ENCODE data around the gene C3orf20. TPM values are rescaled to one million over a fixed set of nuclear protein-coding genes. Genes with fewer than 3 reads are reported as not detected.

Gene C3orf20
- total RNA-seq, 4 donors from 2014 or later = 0.29 TPM; not detected in 3

DNA sequence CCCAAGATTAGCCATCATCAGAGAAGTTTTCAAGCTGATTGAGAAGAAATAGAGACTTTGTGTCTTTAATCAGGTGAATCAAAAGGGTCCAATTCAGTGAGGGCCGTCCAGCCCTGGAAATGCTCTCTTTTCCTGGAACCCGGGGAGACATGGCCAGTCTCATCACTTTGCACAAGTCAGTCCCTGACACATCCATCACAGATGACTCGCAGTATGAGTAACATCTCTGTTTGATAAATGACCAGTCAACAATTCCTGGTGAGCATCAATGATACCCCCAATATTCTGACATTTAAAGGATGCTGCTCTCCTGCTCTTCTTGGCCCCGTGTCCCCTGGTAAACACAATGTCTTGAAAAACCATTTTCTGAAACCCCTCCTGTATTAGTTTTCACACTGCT, 26.7 kb downstream of the C3orf20 start:
- Histone ChIP-seq H3K4me1 (no peaks in the 10 kb centered on the region), H3K27ac (no peak overlapping the region), H3K9me3 (no peaks in the 10 kb centered on the region), H3K27me3 (no peaks in the 10 kb centered on the region), H3K36me3 (no peaks in the 10 kb centered on the region), H3K4me3 (replicated peaks in 1 of 3) (no peak overlapping the region)
- TF ChIP-seq POLR2A (IDR thresholded peaks at IDR 0.05) = no peak
- TF ChIP-seq, protein P1, sequence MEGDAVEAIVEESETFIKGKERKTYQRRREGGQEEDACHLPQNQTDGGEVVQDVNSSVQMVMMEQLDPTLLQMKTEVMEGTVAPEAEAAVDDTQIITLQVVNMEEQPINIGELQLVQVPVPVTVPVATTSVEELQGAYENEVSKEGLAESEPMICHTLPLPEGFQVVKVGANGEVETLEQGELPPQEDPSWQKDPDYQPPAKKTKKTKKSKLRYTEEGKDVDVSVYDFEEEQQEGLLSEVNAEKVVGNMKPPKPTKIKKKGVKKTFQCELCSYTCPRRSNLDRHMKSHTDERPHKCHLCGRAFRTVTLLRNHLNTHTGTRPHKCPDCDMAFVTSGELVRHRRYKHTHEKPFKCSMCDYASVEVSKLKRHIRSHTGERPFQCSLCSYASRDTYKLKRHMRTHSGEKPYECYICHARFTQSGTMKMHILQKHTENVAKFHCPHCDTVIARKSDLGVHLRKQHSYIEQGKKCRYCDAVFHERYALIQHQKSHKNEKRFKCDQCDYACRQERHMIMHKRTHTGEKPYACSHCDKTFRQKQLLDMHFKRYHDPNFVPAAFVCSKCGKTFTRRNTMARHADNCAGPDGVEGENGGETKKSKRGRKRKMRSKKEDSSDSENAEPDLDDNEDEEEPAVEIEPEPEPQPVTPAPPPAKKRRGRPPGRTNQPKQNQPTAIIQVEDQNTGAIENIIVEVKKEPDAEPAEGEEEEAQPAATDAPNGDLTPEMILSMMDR (IDR thresholded peaks at IDR 0.05) = no peak
- intact Hi-C loops (cut with DNase I) = no loop called here
- WGBS, 2 donors = 91 to 94% methylated on average over 4 of the region's 4 CpGs
- DNase-seq = no peak

DNA sequence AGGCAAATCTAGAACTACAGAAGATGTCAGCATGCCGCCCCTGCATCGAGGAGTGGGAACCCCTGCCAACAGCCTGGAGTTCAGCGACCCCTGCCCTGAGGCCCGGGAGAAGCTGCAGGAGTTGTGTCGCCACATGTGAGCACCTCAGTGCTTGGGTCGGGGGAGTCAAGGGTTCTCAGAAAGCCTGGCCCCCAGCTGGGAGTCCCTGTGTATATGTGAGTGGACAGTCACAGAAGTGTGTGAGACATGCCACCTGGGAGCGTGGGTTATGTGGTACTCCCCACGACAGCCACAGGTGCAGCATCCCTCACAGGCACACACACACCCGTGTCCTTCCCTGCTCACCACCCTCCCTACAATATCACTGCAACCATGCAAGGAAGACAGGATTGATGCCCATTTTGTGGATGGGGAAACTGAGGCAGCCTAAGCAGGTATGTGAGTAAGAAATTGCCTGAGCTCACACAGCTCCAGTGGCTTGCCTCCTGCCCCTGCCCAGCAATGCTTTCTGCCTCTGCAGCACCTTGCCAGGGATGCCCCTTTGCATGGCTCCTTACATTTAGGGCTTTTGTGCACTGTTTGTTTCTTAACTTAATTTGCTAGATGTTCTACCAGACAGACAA, 28.3 kb downstream of the C3orf20 start:
- TF ChIP-seq POLR2A (IDR thresholded peaks at IDR 0.05) = no peak
- Histone ChIP-seq H3K9me3 (no peaks in the 10 kb centered on the region), H3K36me3 (no peaks in the 10 kb centered on the region), H3K27ac (no peak overlapping the region), H3K27me3 (no peaks in the 10 kb centered on the region), H3K4me3 (replicated peaks in 1 of 3) (no peak overlapping the region), H3K4me1 (no peaks in the 10 kb centered on the region)
- 90 to 96% methylated on average over 9 of the region's 9 CpGs for WGBS, 2 donors
- intact Hi-C loops (cut with DNase I) = no loop called here
- DNase-seq = no peak

DNA sequence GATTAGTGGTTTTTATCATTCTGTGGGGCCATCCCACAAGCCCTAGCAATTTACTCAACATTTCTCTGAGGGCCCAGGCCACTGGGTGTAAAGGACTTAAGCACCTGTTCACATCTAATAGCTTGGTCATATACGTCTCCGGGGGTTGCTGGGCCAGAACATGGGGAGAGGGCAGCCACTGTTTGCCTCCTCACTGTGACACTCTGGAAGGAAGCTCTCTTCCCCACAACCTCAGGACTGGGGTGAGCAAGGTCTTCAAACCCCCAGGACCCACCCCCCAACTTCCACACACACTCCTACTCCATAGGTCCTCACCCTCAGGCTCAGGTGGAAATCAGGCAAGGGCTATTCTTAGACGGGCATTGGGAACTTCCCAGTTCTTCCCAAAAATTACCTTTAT, 28.9 kb downstream of the C3orf20 start:
- intact Hi-C loops (cut with DNase I) = no loop called here
- Histone ChIP-seq H3K27ac (no peak overlapping the region), H3K27me3 (no peaks in the 10 kb centered on the region), H3K4me1 (no peaks in the 10 kb centered on the region), H3K36me3 (no peaks in the 10 kb centered on the region), H3K4me3 (replicated peaks in 1 of 3) (no peak overlapping the region), H3K9me3 (no peaks in the 10 kb centered on the region)
- WGBS, 2 donors = 88 to 98% methylated on average over 3 of the region's 3 CpGs
- DNase-seq = no peak
- TF ChIP-seq, protein P1 (IDR thresholded peaks at IDR 0.05) = no peak
- TF ChIP-seq POLR2A (IDR thresholded peaks at IDR 0.05) = no peak

DNA sequence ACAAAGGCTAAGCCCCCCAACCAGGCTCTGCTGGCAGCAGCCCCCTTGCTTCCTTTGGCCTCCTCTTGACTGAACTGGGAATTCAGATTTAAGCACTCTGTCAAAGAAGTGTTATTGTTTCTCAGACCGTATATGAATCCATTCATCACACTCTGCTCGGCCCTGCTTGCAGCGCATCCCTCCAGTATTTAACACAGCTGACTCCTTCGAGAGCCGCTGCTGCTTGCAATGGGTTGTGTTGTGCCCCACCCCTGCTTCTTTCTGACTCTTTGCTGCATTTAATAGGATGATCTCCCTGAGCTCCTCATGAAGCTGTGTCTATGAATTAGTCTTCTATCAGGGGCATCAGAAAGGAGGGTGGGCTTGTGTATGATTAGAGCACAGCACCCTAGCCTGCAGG, 31.2 kb downstream of the C3orf20 start:
- no peak for DNase-seq
- Histone ChIP-seq H3K4me1 (no peaks in the 10 kb centered on the region), H3K9me3 (no peaks in the 10 kb centered on the region), H3K36me3 (no peaks in the 10 kb centered on the region), H3K4me3 (replicated peaks in 1 of 3) (no peak overlapping the region), H3K27me3 (no peaks in the 10 kb centered on the region), H3K27ac (no peak overlapping the region)
- intact Hi-C loops (cut with DNase I) = no loop called here
- WGBS, 2 donors = 71 to 74% methylated on average over 5 of the region's 5 CpGs
- no peak for TF ChIP-seq POLR2A (IDR thresholded peaks at IDR 0.05)
- TF ChIP-seq, protein P1 (IDR thresholded peaks at IDR 0.05) = no peak

DNA sequence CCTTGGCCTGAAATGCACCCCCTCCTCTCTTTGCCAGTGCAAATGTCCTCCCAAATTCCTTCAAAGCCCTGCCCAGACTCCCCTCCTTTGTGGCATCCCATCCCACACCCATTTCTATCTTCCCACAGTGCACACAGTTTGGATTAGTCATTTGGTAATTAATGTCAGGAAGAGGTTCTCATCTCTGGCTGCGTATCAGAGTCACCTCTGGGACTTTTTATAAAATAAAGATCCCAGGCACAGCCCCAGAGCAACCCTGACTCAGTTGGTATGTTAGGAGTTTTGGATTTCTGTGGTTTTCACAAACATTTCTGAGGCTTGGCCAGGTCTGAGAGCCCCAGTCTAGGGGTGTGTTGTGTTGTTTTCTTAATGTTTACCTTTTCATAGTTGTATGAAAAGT, 41.6 kb downstream of the C3orf20 start:
- WGBS, 2 donors = 62 to 88% methylated on average over 1 of the region's 1 CpG
- H3K36me3 ChIP-seq = no peaks in the 10 kb centered on the region
- no peaks in the 10 kb centered on the region for H3K9me3 ChIP-seq
- DNase-seq = no peak
- TF ChIP-seq, protein P1 (IDR thresholded peaks at IDR 0.05) = no peak
- no peak for TF ChIP-seq POLR2A (IDR thresholded peaks at IDR 0.05)
- intact Hi-C loops (cut with DNase I) = no loop called here
- H3K27me3 ChIP-seq = no peaks in the 10 kb centered on the region
- H3K27ac ChIP-seq = no peak overlapping the region
- H3K4me1 ChIP-seq = no peaks in the 10 kb centered on the region
- no peak overlapping the region for H3K4me3 ChIP-seq (replicated peaks in 1 of 3)
